Measurements from ENCODE around the gene SHISAL1. TPM values are rescaled to one million over a fixed set of nuclear protein-coding genes. Genes with fewer than 3 reads are reported as not detected.
"Not testable (repeated sequence)": the region's sequence is repeated elsewhere in the genome, so short reads cannot be mapped to it uniquely, and the experiment has no call there.

SHISAL1 gene
- total and polyA plus RNA-seq, 2 donors (not counting 3 experiments of a cell fraction or from before 2014, with no cell fraction given) = 0.01 to 0.07 TPM

DNA sequence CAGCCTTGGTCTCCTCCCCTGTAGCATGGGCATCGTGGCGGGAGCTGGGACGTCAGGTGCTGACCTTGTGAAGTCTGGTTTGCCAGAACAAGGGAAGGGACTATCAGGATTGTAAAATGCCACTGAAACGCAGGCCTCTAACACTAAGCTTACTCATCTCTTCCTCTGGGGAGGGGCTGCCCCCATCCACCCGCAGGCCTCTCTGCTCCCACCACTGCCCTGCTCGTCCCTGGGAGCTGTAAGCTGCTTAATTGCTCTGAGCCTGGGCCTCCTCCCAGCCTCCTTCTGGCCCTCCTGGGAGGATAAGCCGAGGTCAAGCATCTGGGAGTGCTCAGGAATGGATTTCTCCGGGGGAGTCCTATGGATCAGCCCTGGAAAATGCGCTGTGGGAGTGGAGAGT, 8.4 kb downstream of the SHISAL1 start:
- BruUV-seq (replicated peaks) = no TSS peak
- TF ChIP-seq EZH2 (IDR thresholded peaks at IDR 0.05; ENCODE audit: borderline replicate concordance, low read depth, low read length, severe bottlenecking) (no peak), POLR2A (IDR thresholded peaks at IDR 0.05; ENCODE audit: low read depth, low read length) (no peak), JUN (IDR thresholded peaks at IDR 0.05; ENCODE audit: borderline replicate concordance, insufficient read depth, insufficient read length, low read depth) (no peak), POLR2AphosphoS5 (IDR thresholded peaks at IDR 0.05; ENCODE audit: insufficient read depth, low read depth, low read length) (no peak)
- DNase-seq (ENCODE audit: low read depth, low spot score) (no peak), FAIRE-seq (no peak)
- Histone ChIP-seq H3K4me3 (replicated peaks in 1 of 3; ENCODE audit: insufficient read depth in 1 of 3, low read depth in 1 of 3, low read length in 3 of 3) (no peak overlapping the region), H3K9me3 (replicated peaks; ENCODE audit: control insufficient read depth, insufficient read depth, low read length) (no peaks in the 10 kb centered on the region), H3K9ac (replicated peaks; ENCODE audit: extremely low read depth, insufficient read depth, low read length) (no peak overlapping the region), H4K20me1 (replicated peaks; ENCODE audit: control insufficient read depth, extremely low read depth, insufficient read depth, low read length) (no peaks in the 10 kb centered on the region), H3K4me2 (ENCODE audit: insufficient read depth, low read length) (no peak overlapping the region), H3K36me3 (ENCODE audit: control insufficient read depth in 2 of 2, extremely low read depth in 1 of 2, insufficient read depth in 2 of 2, low read length in 2 of 2) (no peaks in the 10 kb centered on the region), H3K27ac (ENCODE audit: insufficient read depth, low read depth, low read length) (no peak overlapping the region), H3K27me3 (ENCODE audit: control insufficient read depth in 2 of 2, insufficient read depth in 2 of 2, low read length in 2 of 2) (no peaks in the 10 kb centered on the region), H2AFZ (ENCODE audit: low read depth, low read length) (no peak overlapping the region), H3K4me1 (ENCODE audit: control insufficient read depth, extremely low read depth, insufficient read depth, low read length) (no peaks in the 10 kb centered on the region), H3K9me1 (replicated peaks; ENCODE audit: control insufficient read depth, extremely low read depth, insufficient read depth, low read length) (no peaks in the 10 kb centered on the region), H3K79me2 (ENCODE audit: control insufficient read depth, insufficient read depth, low read length) (no peaks in the 10 kb centered on the region)
- dilution Hi-C loops (cut with MboI; ENCODE audit: extremely low pct_ligation_motif_present, low sequenced_read_pairs) = no loop called here
- intact Hi-C loops (cut with micrococcal nuclease) = no loop called here
- ChIA-PET POLR2A (no interaction called here), CTCF (interaction anchor here (1.0 to 1.3 kb wide), 2 partner anchors 16 to 22 kb away, joined by 3 to 6 read pairs; no protein-coding TSS in a partner anchor)

DNA sequence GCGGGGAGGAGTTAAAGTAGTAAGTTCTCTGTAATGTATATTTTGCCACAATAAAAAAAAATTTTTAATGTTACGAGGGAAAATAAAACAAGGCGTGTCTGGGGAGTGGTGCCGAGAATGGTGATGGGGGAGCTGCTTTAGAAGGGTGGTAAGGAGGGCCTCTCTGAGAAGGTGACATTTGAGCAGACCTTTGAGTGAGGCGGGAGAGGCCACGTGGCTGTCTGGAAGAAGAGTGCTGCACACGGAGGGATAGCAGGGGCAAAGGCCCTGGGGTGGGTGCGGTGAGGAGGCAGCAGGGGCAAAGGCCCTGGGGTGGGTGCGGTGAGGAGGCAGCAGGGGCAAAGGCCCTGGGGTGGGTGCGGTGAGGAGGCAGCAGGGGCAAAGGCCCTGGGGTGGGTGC, 10.4 kb downstream of the SHISAL1 start:
- H3K4me1 ChIP-seq (ENCODE audit: control insufficient read depth, extremely low read depth, insufficient read depth, low read length); CTCF ChIA-PET; POLR2A ChIA-PET: not testable (repeated sequence)

More for the DNA sequence above, 10.4 kb downstream of the SHISAL1 start:
- H3K9me1 ChIP-seq (replicated peaks; ENCODE audit: control insufficient read depth, extremely low read depth, insufficient read depth, low read length); FAIRE-seq; DNase-seq (ENCODE audit: low read depth, low spot score); H3K4me3 ChIP-seq (replicated peaks in 1 of 3; ENCODE audit: insufficient read depth in 1 of 3, low read depth in 1 of 3, low read length in 3 of 3); intact Hi-C loops (cut with micrococcal nuclease); H3K36me3 ChIP-seq (ENCODE audit: control insufficient read depth in 2 of 2, extremely low read depth in 1 of 2, insufficient read depth in 2 of 2, low read length in 2 of 2); H3K9me3 ChIP-seq (replicated peaks; ENCODE audit: control insufficient read depth, insufficient read depth, low read length); H3K9ac ChIP-seq (replicated peaks; ENCODE audit: extremely low read depth, insufficient read depth, low read length); H3K4me2 ChIP-seq (ENCODE audit: insufficient read depth, low read length); BruUV-seq (replicated peaks); H2AFZ ChIP-seq (ENCODE audit: low read depth, low read length); H4K20me1 ChIP-seq (replicated peaks; ENCODE audit: control insufficient read depth, extremely low read depth, insufficient read depth, low read length); H3K27ac ChIP-seq (ENCODE audit: insufficient read depth, low read depth, low read length); H3K27me3 ChIP-seq (ENCODE audit: control insufficient read depth in 2 of 2, insufficient read depth in 2 of 2, low read length in 2 of 2); dilution Hi-C loops (cut with MboI; ENCODE audit: extremely low pct_ligation_motif_present, low sequenced_read_pairs); H3K79me2 ChIP-seq (ENCODE audit: control insufficient read depth, insufficient read depth, low read length): not testable (repeated sequence)
